Esophagus muscularis mucosa (tissue), 4 donors: ENCODE data around the gene XRCC1.

ENCODE experiments used
- CTCF ChIP-seq, 3 experiments: fragments of 200-600 bp in 2 of 3; fragments of 450-650 bp in 1 of 3; sonication (generic) in 2 of 3; IDR thresholded peaks; one replicate each; pipeline ENCODE4 v1.5.1; 2017 to 2019; ENCODE audit warnings: antibody characterized with exemption in 3 of 3, mild to moderate bottlenecking in 2 of 3, moderate library complexity in 1 of 3
- EP300 ChIP-seq: sonication (generic); formaldehyde crosslinking; IDR thresholded peaks from one replicate; pipeline ENCODE4 v1.6.1; 2017; ENCODE audit warnings: antibody characterized with exemption
- POLR2A ChIP-seq: fragments of 450-650 bp; IDR thresholded peaks from one replicate; pipeline ENCODE4 v1.6.1; 2017; ENCODE audit warnings: antibody characterized with exemption, moderate library complexity, mild to moderate bottlenecking, low read depth
- POLR2AphosphoS5 ChIP-seq, 2 donors: sonication (generic); formaldehyde crosslinking; IDR thresholded peaks; one replicate each; pipeline ENCODE4 v1.6.1; 2017; ENCODE audit warnings: antibody characterized with exemption in 2 of 2

DNA sequence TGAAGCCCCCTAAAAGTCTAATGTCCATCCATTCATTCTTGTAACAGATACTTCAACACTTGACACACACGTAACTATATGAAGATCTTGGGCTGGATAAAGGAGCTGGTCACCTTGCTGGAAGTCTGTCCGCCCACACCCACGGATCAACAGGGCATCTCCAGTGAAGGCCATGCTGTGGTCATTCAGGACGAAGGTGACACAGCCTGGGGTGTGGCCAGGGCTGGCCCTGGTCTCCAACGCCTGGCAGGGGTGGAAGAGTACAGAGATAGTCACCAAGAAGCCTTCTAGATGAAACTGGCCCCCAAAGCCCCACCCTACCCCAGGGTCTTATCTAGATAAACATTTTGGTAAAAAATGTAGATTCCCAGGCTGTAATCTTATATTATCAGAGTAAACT lies 64.0 kb downstream of the XRCC1 start:
- TF ChIP-seq CTCF (IDR thresholded peaks at IDR 0.05) (no peak), POLR2AphosphoS5 (IDR thresholded peaks at IDR 0.05) (no peak), POLR2A (no peak), EP300 (no peak)
